Fibroblast of skin of right quadriceps (primary cell): ENCODE results near the gene CRIM1.

Experiments
- DNase-seq: peaks from one replicate; pipeline ENCODE4 v3.0.0-alpha.2; 2013

Gene CRIM1

DNA sequence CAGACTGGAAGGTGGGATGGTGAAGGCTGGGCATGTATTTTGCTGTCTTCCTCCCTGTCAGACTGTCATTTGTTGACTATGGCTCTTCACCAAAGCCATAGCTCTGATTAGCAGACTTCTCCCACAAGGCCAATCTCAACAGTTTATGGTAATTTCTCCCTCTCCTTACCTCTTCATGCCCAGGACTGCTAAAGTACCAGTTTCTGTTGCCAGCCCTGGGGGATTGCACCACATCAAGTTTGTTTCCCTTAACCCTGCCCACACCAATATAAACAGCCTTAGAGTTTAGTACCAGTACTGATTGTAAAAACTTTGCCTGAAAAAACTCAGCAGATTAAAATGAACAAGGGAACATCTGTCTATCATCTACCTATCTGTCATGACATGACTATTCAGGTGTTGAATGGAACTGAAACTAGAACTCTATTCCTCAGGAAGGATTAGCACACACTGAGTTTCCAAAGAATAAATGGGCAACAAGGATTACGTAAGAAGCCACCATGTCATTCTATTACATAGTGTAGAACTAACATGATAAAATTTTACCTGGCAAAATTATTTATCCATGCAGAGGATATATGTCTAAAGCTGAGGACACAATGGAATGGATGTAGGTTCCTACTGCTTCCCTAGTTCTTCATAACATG is 228.7 kb downstream of the CRIM1 start:
- no peak for DNase-seq

DNA sequence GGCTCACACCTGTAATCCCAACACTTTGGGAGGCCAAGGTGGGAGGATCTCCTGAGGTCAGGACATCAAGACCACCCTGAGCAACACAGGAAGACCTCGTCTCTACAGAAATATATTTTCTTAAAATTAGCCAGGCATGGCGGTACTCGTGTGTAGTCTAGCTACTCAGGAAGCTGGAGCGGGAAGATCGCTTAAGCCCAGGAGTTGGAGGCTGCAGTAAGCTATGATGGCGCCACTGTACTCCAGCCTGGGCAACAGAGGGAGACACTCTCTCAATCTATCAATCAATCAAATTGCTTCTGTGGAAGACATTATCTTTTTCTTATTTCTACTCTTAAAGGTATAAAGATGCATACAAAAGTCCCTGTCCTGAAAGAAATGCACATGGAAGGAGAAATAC is 231.1 kb downstream of the CRIM1 start:
- DNase-seq, result no peak

- DNase-seq, result no peak
Measured at GRCh38 chr2:36587101-36587500, 231.5 kb downstream of the CRIM1 start.

DNA sequence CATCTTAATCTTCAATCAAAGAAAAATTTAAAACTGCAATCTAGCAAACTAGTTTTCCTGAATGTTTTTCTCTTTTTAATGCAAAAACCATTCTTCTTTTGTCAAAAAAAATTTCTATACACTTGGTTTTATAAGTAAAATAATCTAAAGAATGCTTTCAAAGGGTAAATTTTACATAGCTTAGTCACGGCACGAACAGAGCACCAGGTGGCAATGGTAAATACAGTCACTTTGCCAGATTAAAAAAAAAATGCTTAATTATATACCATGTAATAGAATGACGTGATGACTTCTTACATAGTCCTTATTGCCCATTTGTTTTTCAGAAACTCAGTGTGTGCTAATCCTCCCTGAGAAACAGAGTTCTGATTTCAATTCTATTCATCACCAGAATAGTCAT is 232.0 kb downstream of the CRIM1 start:
- no peak for DNase-seq

- no peak for DNase-seq
Measured at GRCh38 chr2:36589230-36589630, 233.7 kb downstream of the CRIM1 start.

DNA sequence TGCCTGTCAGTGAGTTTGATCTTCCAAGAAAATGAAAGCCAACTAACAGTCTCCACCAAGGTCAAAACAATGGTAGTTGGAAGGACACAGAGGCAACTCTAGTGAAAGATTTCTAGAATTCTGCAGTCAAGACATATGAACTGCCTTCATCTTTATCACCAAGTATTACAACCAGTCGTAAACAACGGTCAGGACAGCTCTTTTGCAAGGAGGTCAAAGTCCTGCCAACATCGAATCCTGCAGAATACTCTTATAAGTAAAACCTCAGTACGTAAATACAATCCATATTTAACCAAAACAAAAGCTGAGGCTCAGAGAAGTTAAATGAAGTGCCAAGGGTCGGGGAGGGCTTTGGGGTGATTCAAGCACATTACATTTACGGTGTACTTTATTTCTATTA is 239.3 kb downstream of the CRIM1 start:
- DNase-seq, result no peak

GRCh38 chr2:36596397-36596796 is 240.8 kb downstream of the CRIM1 start:
- DNase-seq, result no peak

DNA sequence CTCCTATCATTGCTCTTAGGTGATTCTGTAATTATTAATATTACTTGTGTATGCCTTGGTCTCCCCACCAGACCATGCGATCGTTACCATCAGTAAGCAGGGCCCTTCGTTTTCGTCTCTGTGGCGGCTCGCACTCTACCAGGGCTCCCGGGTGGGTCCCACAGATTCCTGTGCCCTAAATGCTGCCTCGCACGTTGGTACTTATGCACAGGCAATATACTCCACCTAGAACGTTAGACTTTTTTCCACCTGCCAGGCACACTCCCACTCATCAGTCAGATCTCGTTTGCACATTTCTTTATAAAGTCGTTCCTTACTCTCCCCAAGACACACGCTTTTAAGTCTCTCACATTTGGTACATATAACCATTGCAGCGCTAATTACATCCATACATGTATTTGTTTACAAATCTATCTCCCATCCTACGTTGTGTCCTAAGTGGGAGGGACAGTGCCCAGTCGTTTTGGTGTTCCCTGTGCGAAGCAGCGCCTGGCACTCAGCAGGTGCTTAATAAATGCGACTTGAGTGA is 241.5 kb downstream of the CRIM1 start:
- DNase-seq, result no peak

GRCh38 chr2:36597532-36598377 is 242.2 kb downstream of the CRIM1 start, which contains the start of gene FEZ2:
Gene FEZ2 (minus strand): TSS chr2:36598168. CDS start chr2:36598142, 26 bp downstream.
- DNase-seq, result peak; percentile 79
